Esophagus squamous epithelium (tissue), 4 donors: ENCODE measurements around the gene TSC22D3.

Source experiments
- POLR2A ChIP-seq, 4 donors: fragments of 450-650 bp; IDR thresholded peaks; one replicate each; pipeline ENCODE4 v1.6.1; 2017; ENCODE audit warnings: antibody characterized with exemption in 4 of 4, mild to moderate bottlenecking in 4 of 4, moderate library complexity in 3 of 4
- TF ChIP-seq, protein P1 (sequence below), 6 experiments: fragments of 450-650 bp in 4 of 6; fragments of 200-600 bp in 2 of 6; sonication (generic) in 2 of 6; IDR thresholded peaks; one replicate each; pipeline ENCODE4 v1.5.1; 2016 to 2019; ENCODE audit warnings: antibody characterized with exemption in 6 of 6, mild to moderate bottlenecking in 4 of 6, moderate library complexity in 4 of 6

GRCh38 chrX:107707866-107708265, 67.7 kb downstream of the TSC22D3 start:
- TF ChIP-seq, protein P1, sequence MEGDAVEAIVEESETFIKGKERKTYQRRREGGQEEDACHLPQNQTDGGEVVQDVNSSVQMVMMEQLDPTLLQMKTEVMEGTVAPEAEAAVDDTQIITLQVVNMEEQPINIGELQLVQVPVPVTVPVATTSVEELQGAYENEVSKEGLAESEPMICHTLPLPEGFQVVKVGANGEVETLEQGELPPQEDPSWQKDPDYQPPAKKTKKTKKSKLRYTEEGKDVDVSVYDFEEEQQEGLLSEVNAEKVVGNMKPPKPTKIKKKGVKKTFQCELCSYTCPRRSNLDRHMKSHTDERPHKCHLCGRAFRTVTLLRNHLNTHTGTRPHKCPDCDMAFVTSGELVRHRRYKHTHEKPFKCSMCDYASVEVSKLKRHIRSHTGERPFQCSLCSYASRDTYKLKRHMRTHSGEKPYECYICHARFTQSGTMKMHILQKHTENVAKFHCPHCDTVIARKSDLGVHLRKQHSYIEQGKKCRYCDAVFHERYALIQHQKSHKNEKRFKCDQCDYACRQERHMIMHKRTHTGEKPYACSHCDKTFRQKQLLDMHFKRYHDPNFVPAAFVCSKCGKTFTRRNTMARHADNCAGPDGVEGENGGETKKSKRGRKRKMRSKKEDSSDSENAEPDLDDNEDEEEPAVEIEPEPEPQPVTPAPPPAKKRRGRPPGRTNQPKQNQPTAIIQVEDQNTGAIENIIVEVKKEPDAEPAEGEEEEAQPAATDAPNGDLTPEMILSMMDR (IDR thresholded peaks at IDR 0.05) = no peak
- no peak for TF ChIP-seq POLR2A (IDR thresholded peaks at IDR 0.05)
